Breast epithelium (tissue), 4 donors: ENCODE results near the gene ING4. TPM values are rescaled to one million over a fixed set of nuclear protein-coding genes. Genes with fewer than 3 reads are reported as not detected.

Experiments used
- DNase-seq, 2 donors: peaks; one replicate each; pipeline ENCODE4 v3.0.0-alpha.2; 2019; ENCODE audit warnings: low spot score in 2 of 2
- H3K27ac ChIP-seq, 2 donors: fragments of 200-600 bp; sonication (generic) in 1 of 2; one replicate each; pipeline ENCODE4 v1.5.1; 2016 to 2019; ENCODE audit warnings: mild to moderate bottlenecking in 1 of 2
- H3K27me3 ChIP-seq, 2 donors: fragments of 200-600 bp; sonication (generic) in 1 of 2; one replicate each; pipeline versions ENCODE4 v1.5.1 to v1.6.0; 2017 to 2019; ENCODE audit warnings: control low read depth in 1 of 2, mild to moderate bottlenecking in 1 of 2
- H3K36me3 ChIP-seq: fragments of 200-600 bp; one replicate; pipeline ENCODE4 v1.5.1; 2019
- H3K4me1 ChIP-seq, 2 donors: fragments of 200-600 bp; sonication (generic); one replicate each; pipeline ENCODE4 v1.5.1; 2016 to 2019; ENCODE audit warnings: control low read depth in 1 of 2
- H3K4me3 ChIP-seq, 3 donors: fragments of 200-600 bp; sonication (generic); 1 replicate in 2 of 3; 2 replicates in 1 of 3; pipeline ENCODE4 v1.5.1; 2016 to 2019; ENCODE audit warnings: mild to moderate bottlenecking in 3 of 3, moderate library complexity in 2 of 3
- H3K9me3 ChIP-seq, 2 donors: fragments of 200-600 bp; sonication (generic) in 1 of 2; one replicate each; pipeline ENCODE4 v1.5.1; 2016 to 2019; ENCODE audit warnings: control low read depth in 1 of 2
- POLR2A ChIP-seq: fragments of 450-650 bp; IDR thresholded peaks from one replicate; pipeline ENCODE4 v1.6.1; 2016; ENCODE audit warnings: antibody characterized with exemption, mild to moderate bottlenecking, moderate library complexity
- POLR2AphosphoS5 ChIP-seq, 3 donors: sonication (generic); formaldehyde crosslinking; IDR thresholded peaks; one replicate each; pipeline ENCODE4 v1.6.1; 2017; ENCODE audit warnings: antibody characterized with exemption in 3 of 3
- intact Hi-C: fragments of 100-400 bp; cut with DNase I; formaldehyde crosslinking; loops from one replicate; pipeline ENCODE4 v1.15.1; 2023; ENCODE audit warnings: low total_unique reads
- total RNA-seq, 3 donors: library from RNA; depleted of rRNA; stranded (reverse); fragments of >200 nt; gene quantifications; one replicate each; pipeline ENCODE4 v1.1.0, GENCODE V29; 2016
- TF ChIP-seq, protein P1 (sequence below), 3 donors: fragments of 450-650 bp; IDR thresholded peaks; one replicate each; pipeline ENCODE4 v1.5.1; 2016 to 2017; ENCODE audit warnings: antibody characterized with exemption in 3 of 3, mild to moderate bottlenecking in 3 of 3, moderate library complexity in 3 of 3

Gene ING4
- total RNA-seq, 3 donors from 2014 or later: 51.1 to 74.2 (median 56.3) TPM

DNA sequence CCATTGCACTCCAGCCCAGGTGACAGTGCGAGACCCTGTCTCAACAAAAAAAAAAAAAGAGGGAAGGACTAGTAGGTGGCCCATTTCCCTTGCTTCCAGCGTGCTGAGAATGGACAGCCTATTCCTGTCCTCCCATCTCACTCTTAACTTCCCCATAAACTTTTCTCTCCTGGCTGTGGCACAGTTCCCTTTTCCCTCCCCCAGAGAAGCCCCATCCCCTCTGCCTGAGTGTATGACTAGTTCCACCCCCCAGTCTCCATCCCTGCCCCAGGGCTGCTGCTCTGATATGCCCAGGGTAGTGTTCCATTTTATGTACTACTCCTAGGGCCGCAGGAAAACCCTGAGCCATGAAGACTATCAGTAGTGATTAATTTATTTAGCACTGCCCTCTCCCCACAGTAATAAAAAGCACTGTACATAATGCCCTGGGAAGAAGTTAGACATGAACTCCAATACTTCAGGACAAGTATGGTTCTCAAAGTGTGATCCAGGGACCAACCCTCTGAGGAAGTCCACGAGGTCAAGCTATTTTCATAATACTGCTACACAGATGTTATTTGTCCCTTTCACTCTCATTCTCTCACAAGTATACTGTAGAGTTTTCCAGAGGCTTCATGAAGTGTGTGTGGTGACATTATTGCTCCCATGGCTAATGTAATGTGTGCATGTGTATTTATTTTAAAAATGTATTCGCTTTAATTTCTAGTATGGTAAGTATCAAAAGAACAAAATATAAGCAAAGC lies 44.3 kb downstream of the ING4 start:
- H3K9me3 ChIP-seq: no peaks in the 10 kb centered on the region
- H3K27ac ChIP-seq: no peak overlapping the region
- no peak overlapping the region for H3K4me3 ChIP-seq
- intact Hi-C loops: loop anchor here (10.0 kb wide), 1 partner anchor 206 kb away; the partner anchor contains the start of genes GPR162 and P3H3
- no peaks in the 10 kb centered on the region for H3K36me3 ChIP-seq
- no peaks in the 10 kb centered on the region for H3K27me3 ChIP-seq
- DNase-seq: no peak
- no peaks in the 10 kb centered on the region for H3K4me1 ChIP-seq
- no peak for TF ChIP-seq POLR2A
- TF ChIP-seq, protein P1, sequence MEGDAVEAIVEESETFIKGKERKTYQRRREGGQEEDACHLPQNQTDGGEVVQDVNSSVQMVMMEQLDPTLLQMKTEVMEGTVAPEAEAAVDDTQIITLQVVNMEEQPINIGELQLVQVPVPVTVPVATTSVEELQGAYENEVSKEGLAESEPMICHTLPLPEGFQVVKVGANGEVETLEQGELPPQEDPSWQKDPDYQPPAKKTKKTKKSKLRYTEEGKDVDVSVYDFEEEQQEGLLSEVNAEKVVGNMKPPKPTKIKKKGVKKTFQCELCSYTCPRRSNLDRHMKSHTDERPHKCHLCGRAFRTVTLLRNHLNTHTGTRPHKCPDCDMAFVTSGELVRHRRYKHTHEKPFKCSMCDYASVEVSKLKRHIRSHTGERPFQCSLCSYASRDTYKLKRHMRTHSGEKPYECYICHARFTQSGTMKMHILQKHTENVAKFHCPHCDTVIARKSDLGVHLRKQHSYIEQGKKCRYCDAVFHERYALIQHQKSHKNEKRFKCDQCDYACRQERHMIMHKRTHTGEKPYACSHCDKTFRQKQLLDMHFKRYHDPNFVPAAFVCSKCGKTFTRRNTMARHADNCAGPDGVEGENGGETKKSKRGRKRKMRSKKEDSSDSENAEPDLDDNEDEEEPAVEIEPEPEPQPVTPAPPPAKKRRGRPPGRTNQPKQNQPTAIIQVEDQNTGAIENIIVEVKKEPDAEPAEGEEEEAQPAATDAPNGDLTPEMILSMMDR (IDR thresholded peaks at IDR 0.05): no peak
- TF ChIP-seq POLR2AphosphoS5 (IDR thresholded peaks at IDR 0.05): no peak

DNA sequence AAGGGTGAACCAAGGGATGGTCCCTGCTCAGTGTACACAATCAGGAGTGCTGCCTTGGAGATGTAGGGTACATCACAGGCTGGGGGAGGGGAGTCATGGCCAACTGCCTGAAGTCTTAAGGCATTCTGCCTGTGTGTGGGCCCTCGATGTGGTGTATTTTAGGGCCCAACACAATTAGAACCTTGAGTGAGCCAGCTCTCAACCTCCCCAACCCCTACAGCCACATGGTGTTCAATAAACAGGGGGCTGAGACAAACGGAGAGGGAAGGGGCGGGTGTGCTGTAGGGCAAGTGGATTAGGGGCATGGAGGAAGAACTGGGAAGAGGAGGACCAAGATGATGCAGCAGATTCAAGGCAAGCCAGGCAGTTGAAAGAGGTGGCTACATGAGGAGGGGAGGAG lies 47.1 kb downstream of the ING4 start:
- H3K27ac ChIP-seq: peak overlapping the region; percentile 44 to 48
- intact Hi-C loops: loop anchor here (10.0 kb wide), 1 partner anchor 209 kb away; the partner anchor contains the start of genes GPR162 and P3H3
- DNase-seq: no peak

DNA sequence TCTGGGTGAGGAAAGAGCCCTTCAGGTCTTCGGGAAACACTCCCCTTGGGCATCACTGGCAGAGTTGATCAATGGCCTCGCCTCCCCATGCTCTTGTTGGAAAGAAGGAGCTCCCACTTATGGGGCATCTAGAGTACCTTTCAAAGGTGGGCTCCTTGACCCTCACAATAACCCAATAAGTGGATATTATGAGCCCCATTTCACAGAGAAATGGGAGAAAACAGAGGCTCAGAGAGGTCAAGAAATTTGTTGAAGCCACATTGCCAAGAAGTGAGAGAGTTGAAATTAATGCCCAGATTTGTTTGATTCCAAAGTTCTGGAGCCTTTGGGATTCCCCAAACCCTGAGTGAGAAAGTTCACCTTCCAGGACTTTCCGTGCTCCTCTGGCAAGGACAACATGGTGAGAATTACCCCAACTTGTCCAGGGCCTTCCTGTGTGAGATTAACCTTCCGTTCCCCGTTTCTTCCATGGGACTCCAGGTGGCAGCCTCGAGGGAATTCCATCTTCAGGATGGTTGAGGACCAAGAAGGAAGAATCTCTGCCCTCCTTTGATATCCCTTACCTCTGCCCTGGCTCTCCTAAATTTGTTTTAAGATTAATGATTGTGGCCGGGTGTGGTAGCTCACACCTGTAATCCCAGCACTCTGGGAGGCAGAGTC lies 48.3 kb downstream of the ING4 start:
- H3K27ac ChIP-seq: peak overlapping the region; percentile 92 to 98
- H3K27me3 ChIP-seq: no peaks in the 10 kb centered on the region
- H3K36me3 ChIP-seq: no peaks in the 10 kb centered on the region
- H3K9me3 ChIP-seq: no peaks in the 10 kb centered on the region
- intact Hi-C loops: loop anchor here (10.0 kb wide), 1 partner anchor 210 kb away; the partner anchor contains the start of genes GPR162 and P3H3
- no peak for DNase-seq
- TF ChIP-seq POLR2AphosphoS5 (IDR thresholded peaks at IDR 0.05): no peak
- TF ChIP-seq POLR2A: no peak
- TF ChIP-seq, protein P1 (IDR thresholded peaks at IDR 0.05): no peak
- H3K4me3 ChIP-seq: peak overlapping the region in 1 of 3 donors; percentile 5
- peaks cover 5 to 23% of the 10 kb centered on the region in 2 donors for H3K4me1 ChIP-seq

More for the DNA sequence above, 47.1 kb downstream of the ING4 start:
- Histone ChIP-seq H3K9me3 (no peaks in the 10 kb centered on the region), H3K4me1 (peaks cover 5 to 23% of the 10 kb centered on the region in 2 donors), H3K36me3 (no peaks in the 10 kb centered on the region), H3K27me3 (no peaks in the 10 kb centered on the region), H3K4me3 (no peak overlapping the region)
- TF ChIP-seq POLR2A (no peak), POLR2AphosphoS5 (IDR thresholded peaks at IDR 0.05) (no peak)
- TF ChIP-seq, protein P1 (IDR thresholded peaks at IDR 0.05): no peak

DNA sequence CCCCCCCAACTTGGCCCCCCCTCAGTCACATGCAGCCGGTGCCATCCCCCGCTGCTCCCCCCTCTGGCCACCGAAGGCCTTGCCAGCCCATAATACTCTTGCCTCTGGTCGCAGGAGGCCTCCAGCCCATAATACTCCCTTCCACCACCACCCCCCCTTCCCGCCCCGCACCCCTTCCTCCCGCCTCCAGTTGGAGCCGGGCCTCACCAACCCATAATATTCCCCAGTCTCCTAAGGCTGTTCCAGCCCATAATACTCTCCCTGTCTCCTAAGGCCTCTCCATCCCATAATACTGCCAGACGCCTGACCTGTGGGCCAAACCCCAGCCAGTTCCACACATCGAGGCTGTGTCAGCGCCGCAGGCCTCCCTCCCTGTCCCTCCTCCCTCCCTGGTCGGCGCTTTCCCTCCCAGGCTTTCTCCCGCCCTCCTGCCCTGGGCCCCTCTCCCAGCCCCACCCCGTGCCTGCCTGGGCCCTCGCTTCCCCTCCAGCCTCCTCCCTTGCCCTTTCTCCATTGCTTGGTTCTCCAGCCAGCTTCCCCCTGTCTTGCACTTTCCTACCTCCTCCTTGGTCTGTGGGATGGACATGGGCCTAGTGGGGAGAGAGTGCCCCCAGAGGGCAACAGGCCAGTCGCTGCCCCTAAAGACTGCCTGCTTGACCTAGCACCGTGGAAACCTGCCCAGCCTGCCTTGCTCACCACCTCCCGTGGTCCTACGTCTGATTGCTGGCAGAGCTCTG lies 49.0 kb downstream of the ING4 start:
- TF ChIP-seq POLR2AphosphoS5 (IDR thresholded peaks at IDR 0.05) (peak; percentile 52 to 68 (median 54)), POLR2A (no peak)
- TF ChIP-seq, protein P1 (IDR thresholded peaks at IDR 0.05): peak in 1 of 3 donors; percentile 13
- H3K36me3 ChIP-seq: no peaks in the 10 kb centered on the region

More for the DNA sequence above, 49.0 kb downstream of the ING4 start:
- peak; percentile 93 for DNase-seq
- Histone ChIP-seq H3K4me1 (peaks cover 5 to 23% of the 10 kb centered on the region in 2 donors), H3K9me3 (no peaks in the 10 kb centered on the region), H3K4me3 (peak overlapping the region in 2 of 3 donors; percentile 25 to 52), H3K27me3 (no peaks in the 10 kb centered on the region), H3K27ac (peak overlapping the region; percentile 92 to 98)
- intact Hi-C loops: loop anchor here (10.0 kb wide), 1 partner anchor 211 kb away; the partner anchor contains the start of genes GPR162 and P3H3
